NCI-H2107 treated with DMSO at 0.1 percent for 48 hours (cell line): Measurements from ENCODE around the gene TECTA.
A peak's percentile ranks its signal among the peaks of the same experiment; 100 is the strongest.
"Not testable (repeated sequence)": the region's sequence is repeated elsewhere in the genome, so short reads cannot be mapped to it uniquely, and the experiment has no call there.

Source experiments
- DNase-seq: peaks from one replicate; lab custom pipeline; 2025; ENCODE audit not compliant: unreplicated experiment; lab: John Stamatoyannopoulos, UW

Gene TECTA

GRCh38 chr11:121089566-121089965, 11.5 kb upstream of the TECTA start:
- no peak for DNase-seq

- DNase-seq = no peak
Measured at GRCh38 chr11:121090145-121090721, 10.8 kb upstream of the TECTA start.

GRCh38 chr11:121091492-121092152, 9.4 kb upstream of the TECTA start:
- DNase-seq = no peak

- no peak for DNase-seq
Measured at GRCh38 chr11:121095561-121095960, 5.5 kb upstream of the TECTA start.

- DNase-seq = no peak
Measured at GRCh38 chr11:121099364-121099763, 1.7 kb upstream of the TECTA start.

- no peak for DNase-seq
Measured at GRCh38 chr11:121099885-121100284, 1.2 kb upstream of the TECTA start.

- no peak for DNase-seq
Measured at GRCh38 chr11:121104312-121104762, 3.3 kb downstream of the TECTA start.

GRCh38 chr11:121105063-121105480, 4.0 kb downstream of the TECTA start:
- DNase-seq = no peak

- DNase-seq = no peak
Measured at GRCh38 chr11:121105481-121106195, 4.6 kb downstream of the TECTA start.

- DNase-seq = no peak
Measured at GRCh38 chr11:121106812-121107211, 5.8 kb downstream of the TECTA start.

- no peak for DNase-seq
Measured at GRCh38 chr11:121108413-121108812, 7.4 kb downstream of the TECTA start.

GRCh38 chr11:121109471-121109870, 8.4 kb downstream of the TECTA start:
- DNase-seq = no peak

GRCh38 chr11:121109916-121110586, 9.0 kb downstream of the TECTA start:
- DNase-seq = no peak

- no peak for DNase-seq
Measured at GRCh38 chr11:121110871-121111724, 10.1 kb downstream of the TECTA start.

GRCh38 chr11:121112498-121113455, 11.7 kb downstream of the TECTA start:
- DNase-seq = peak; percentile 65

- no peak for DNase-seq
Measured at GRCh38 chr11:121113611-121114010, 12.6 kb downstream of the TECTA start.

GRCh38 chr11:121115024-121115423, 14.0 kb downstream of the TECTA start:
- DNase-seq = not testable (repeated sequence)

- no peak for DNase-seq
Measured at GRCh38 chr11:121117788-121118187, 16.7 kb downstream of the TECTA start.

GRCh38 chr11:121119440-121119839, 18.4 kb downstream of the TECTA start:
- DNase-seq = no peak

- DNase-seq = no peak
Measured at GRCh38 chr11:121122328-121122727, 21.3 kb downstream of the TECTA start.
